ENCODE data around the gene NSG1.

The NSG1 gene

GRCh38 chr4:4460759-4461158 is 73.9 kb downstream of the NSG1 start:
- H3K4me3 ChIP-seq (ENCODE audit: low read length, poor library complexity, severe bottlenecking): no peak overlapping the region
- H2AFZ ChIP-seq (ENCODE audit: low read length): no peak overlapping the region
- no peaks in the 10 kb centered on the region for H3K27me3 ChIP-seq (ENCODE audit: insufficient read depth, low read length, poor library complexity, severe bottlenecking)
- H3K9ac ChIP-seq (ENCODE audit: low read depth, low read length, poor library complexity, severe bottlenecking): no peak overlapping the region
- peaks cover 49% of the 10 kb centered on the region; the same call in 1 of the 2 replicates for H3K36me3 ChIP-seq (ENCODE audit: insufficient read depth, low read length)
- no peaks in the 10 kb centered on the region for H3K9me3 ChIP-seq (ENCODE audit: insufficient read depth, low read depth, low read length)
- no peaks in the 10 kb centered on the region for H4K20me1 ChIP-seq (ENCODE audit: insufficient read depth, low read length, poor library complexity, severe bottlenecking)
- TF ChIP-seq CTCF (conservative IDR thresholded peaks at IDR 0.05; ENCODE audit: low read length) (no peak), EZH2phosphoT487 (IDR thresholded peaks at IDR 0.05; ENCODE audit: borderline replicate concordance) (no peak)
- H3F3A ChIP-seq (ENCODE audit: low read depth): no peaks in the 10 kb centered on the region
- no peaks in the 10 kb centered on the region; the same call in 1 of the 2 replicates for H3K79me2 ChIP-seq (ENCODE audit: insufficient read depth, low read length)
- H3K9me2 ChIP-seq (replicated peaks; ENCODE audit: low read depth, low read length): no peaks in the 10 kb centered on the region
- no peak overlapping the region for H3K4me2 ChIP-seq (ENCODE audit: low read depth, low read length, poor library complexity, severe bottlenecking)
- peaks cover 7% of the 10 kb centered on the region for H3K4me1 ChIP-seq (ENCODE audit: insufficient read depth, low read length, poor library complexity, severe bottlenecking)

- no peak overlapping the region for H2AFZ ChIP-seq (ENCODE audit: low read length)
- no peak overlapping the region for H3K4me2 ChIP-seq (ENCODE audit: low read depth, low read length, poor library complexity, severe bottlenecking)
- TF ChIP-seq EZH2phosphoT487 (IDR thresholded peaks at IDR 0.05; ENCODE audit: borderline replicate concordance) (no peak), CTCF (conservative IDR thresholded peaks at IDR 0.05; ENCODE audit: low read length) (no peak)
- H3K4me1 ChIP-seq (ENCODE audit: insufficient read depth, low read length, poor library complexity, severe bottlenecking): peaks cover 7% of the 10 kb centered on the region
- H3K9me3 ChIP-seq (ENCODE audit: insufficient read depth, low read depth, low read length): no peaks in the 10 kb centered on the region
- no peaks in the 10 kb centered on the region; the same call in 1 of the 2 replicates for H3K79me2 ChIP-seq (ENCODE audit: insufficient read depth, low read length)
- H3K36me3 ChIP-seq (ENCODE audit: insufficient read depth, low read length): peaks cover 50% of the 10 kb centered on the region; the same call in 1 of the 2 replicates
- H3F3A ChIP-seq (ENCODE audit: low read depth): no peaks in the 10 kb centered on the region
- H3K4me3 ChIP-seq (ENCODE audit: low read length, poor library complexity, severe bottlenecking): no peak overlapping the region
- H3K9ac ChIP-seq (ENCODE audit: low read depth, low read length, poor library complexity, severe bottlenecking): no peak overlapping the region
- no peaks in the 10 kb centered on the region for H3K9me2 ChIP-seq (replicated peaks; ENCODE audit: low read depth, low read length)
- H3K27me3 ChIP-seq (ENCODE audit: insufficient read depth, low read length, poor library complexity, severe bottlenecking): no peaks in the 10 kb centered on the region
- H4K20me1 ChIP-seq (ENCODE audit: insufficient read depth, low read length, poor library complexity, severe bottlenecking): no peaks in the 10 kb centered on the region
These were observed 74.3 kb downstream of the NSG1 start for GRCh38 chr4:4461178-4461577.

DNA sequence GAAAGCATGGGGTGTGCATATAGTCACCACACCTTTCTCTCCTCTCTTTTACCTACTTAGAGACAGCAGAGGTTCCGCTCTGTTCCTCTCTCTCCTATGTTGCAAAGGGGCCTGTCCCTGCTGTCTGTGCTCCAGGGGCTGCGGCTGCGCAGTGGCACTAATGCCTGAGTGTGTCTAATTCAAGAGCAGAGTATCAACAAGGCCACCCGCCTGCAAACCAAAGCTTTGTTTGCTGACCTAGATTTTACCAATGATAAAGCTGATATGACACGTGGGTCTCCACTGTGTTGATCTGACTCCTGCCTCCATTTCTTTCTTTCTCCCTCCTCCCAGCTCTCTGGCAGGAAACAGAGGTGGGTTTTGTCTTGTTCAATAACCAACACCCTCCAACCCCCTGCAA is 74.9 kb downstream of the NSG1 start:
- H3K4me1 ChIP-seq (ENCODE audit: insufficient read depth, low read length, poor library complexity, severe bottlenecking): peaks cover 7% of the 10 kb centered on the region

More for the DNA sequence above, 74.9 kb downstream of the NSG1 start:
- Histone ChIP-seq H4K20me1 (ENCODE audit: insufficient read depth, low read length, poor library complexity, severe bottlenecking) (no peaks in the 10 kb centered on the region), H3F3A (ENCODE audit: low read depth) (no peaks in the 10 kb centered on the region), H3K79me2 (ENCODE audit: insufficient read depth, low read length) (no peaks in the 10 kb centered on the region; the same call in 1 of the 2 replicates), H3K9ac (ENCODE audit: low read depth, low read length, poor library complexity, severe bottlenecking) (peak overlapping the region; percentile 35), H3K4me3 (ENCODE audit: low read length, poor library complexity, severe bottlenecking) (no peak overlapping the region), H2AFZ (ENCODE audit: low read length) (no peak overlapping the region), H3K27me3 (ENCODE audit: insufficient read depth, low read length, poor library complexity, severe bottlenecking) (no peaks in the 10 kb centered on the region), H3K9me2 (replicated peaks; ENCODE audit: low read depth, low read length) (no peaks in the 10 kb centered on the region), H3K36me3 (ENCODE audit: insufficient read depth, low read length) (peaks cover 50% of the 10 kb centered on the region; the same call in 1 of the 2 replicates), H3K9me3 (ENCODE audit: insufficient read depth, low read depth, low read length) (no peaks in the 10 kb centered on the region), H3K4me2 (ENCODE audit: low read depth, low read length, poor library complexity, severe bottlenecking) (peak overlapping the region; percentile 38)
- TF ChIP-seq EZH2phosphoT487 (IDR thresholded peaks at IDR 0.05; ENCODE audit: borderline replicate concordance) (no peak), CTCF (conservative IDR thresholded peaks at IDR 0.05; ENCODE audit: low read length) (no peak)
